Lung (tissue), 12 donors: Measurements from ENCODE around the gene HSD3B7. TPM values are rescaled to one million over a fixed set of nuclear protein-coding genes. Genes with fewer than 3 reads are reported as not detected.

ENCODE experiments used
- ATAC-seq: fragments of 200-7000 bp; cut with Tn5 transposase; one replicate; pipeline ENCODE4 v1.9.1; 2020; ENCODE audit warnings: moderate number of reproducible peaks; ENCODE audit not compliant: insufficient read depth, low FRiP score
- DNase-seq, 3 donors: peaks; one replicate each; pipeline ENCODE4 v3.0.0-alpha.2; 2013 to 2017
- H3K27ac ChIP-seq, 2 donors: one replicate each; pipeline ENCODE4 v1.5.1; 2013; ENCODE audit warnings: mild to moderate bottlenecking in 2 of 2, moderate library complexity in 2 of 2, control low read depth in 1 of 2, inconsistent platforms in 1 of 2, low read depth in 1 of 2, low read length in 1 of 2
- H3K27me3 ChIP-seq, 3 donors: one replicate each; pipeline ENCODE4 v1.5.1; 2013; ENCODE audit warnings: low read length in 2 of 3; ENCODE audit not compliant: control insufficient read depth in 3 of 3, insufficient read depth in 3 of 3
- H3K36me3 ChIP-seq, 4 donors: one replicate each; pipeline ENCODE4 v1.5.1; 2013; ENCODE audit warnings: low read length in 4 of 4, mild to moderate bottlenecking in 1 of 4, moderate library complexity in 1 of 4; ENCODE audit not compliant: control insufficient read depth in 4 of 4, insufficient read depth in 4 of 4
- H3K4me1 ChIP-seq, 5 donors: one replicate each; pipeline ENCODE4 v1.5.1; 2013; ENCODE audit warnings: low read length in 5 of 5, mild to moderate bottlenecking in 2 of 5, moderate library complexity in 1 of 5; ENCODE audit not compliant: control insufficient read depth in 5 of 5, insufficient read depth in 5 of 5
- H3K4me3 ChIP-seq: one replicate; pipeline ENCODE4 v1.5.1; 2013; ENCODE audit warnings: mild to moderate bottlenecking, control low read depth, moderate library complexity
- H3K9ac ChIP-seq, 2 donors: one replicate each; pipeline ENCODE4 v1.5.1; 2013; ENCODE audit warnings: low read length in 2 of 2, control low read depth in 1 of 2; ENCODE audit not compliant: insufficient read depth in 1 of 2
- H3K9me3 ChIP-seq, 4 donors: one replicate each; pipeline ENCODE4 v1.5.1; 2013; ENCODE audit warnings: low read length in 3 of 4, mild to moderate bottlenecking in 1 of 4, moderate library complexity in 1 of 4; ENCODE audit not compliant: control insufficient read depth in 4 of 4, insufficient read depth in 3 of 4
- WGBS, 2 donors: extraction: QIAGEN DNeasy Blood & Tissue Kit; methylation state at CpG; one replicate each; pipeline ENCODE4 v1.1.7; 2013; 5-methylcytosine and 5-hydroxymethylcytosine counted together
- polyA plus RNA-seq, 2 donors: library from polyadenylated mRNA; stranded (reverse); fragments of 200-250 nt; gene quantifications; one replicate each; pipeline ENCODE4 v1.2.1, GENCODE V29; 2013
- total RNA-seq, 2 donors: library from RNA; depleted of rRNA in 1 of 2; stranded (reverse); fragments of >200 nt in 1 of 2; gene quantifications; one replicate each; pipeline ENCODE4 v1.2.1, GENCODE V29; 2014 to 2021
- TF ChIP-seq, protein P1 (sequence below): IDR thresholded peaks from 2 replicates; pipeline ENCODE4 v1.5.1; 2012; ENCODE audit warnings: mild to moderate bottlenecking; ENCODE audit errors: control extremely low read depth, extremely low read depth
- donor health status: control.
- donor health status: control.
- donor health status: Bipolar disorder and iron deficiency.
- donor health status: healthy.
- donor health status: DM: yes; HTN: yes; CAD: no.

HSD3B7 gene
- total and polyA plus RNA-seq, 4 donors: 6.2 to 34.5 (median 20.7) TPM

DNA sequence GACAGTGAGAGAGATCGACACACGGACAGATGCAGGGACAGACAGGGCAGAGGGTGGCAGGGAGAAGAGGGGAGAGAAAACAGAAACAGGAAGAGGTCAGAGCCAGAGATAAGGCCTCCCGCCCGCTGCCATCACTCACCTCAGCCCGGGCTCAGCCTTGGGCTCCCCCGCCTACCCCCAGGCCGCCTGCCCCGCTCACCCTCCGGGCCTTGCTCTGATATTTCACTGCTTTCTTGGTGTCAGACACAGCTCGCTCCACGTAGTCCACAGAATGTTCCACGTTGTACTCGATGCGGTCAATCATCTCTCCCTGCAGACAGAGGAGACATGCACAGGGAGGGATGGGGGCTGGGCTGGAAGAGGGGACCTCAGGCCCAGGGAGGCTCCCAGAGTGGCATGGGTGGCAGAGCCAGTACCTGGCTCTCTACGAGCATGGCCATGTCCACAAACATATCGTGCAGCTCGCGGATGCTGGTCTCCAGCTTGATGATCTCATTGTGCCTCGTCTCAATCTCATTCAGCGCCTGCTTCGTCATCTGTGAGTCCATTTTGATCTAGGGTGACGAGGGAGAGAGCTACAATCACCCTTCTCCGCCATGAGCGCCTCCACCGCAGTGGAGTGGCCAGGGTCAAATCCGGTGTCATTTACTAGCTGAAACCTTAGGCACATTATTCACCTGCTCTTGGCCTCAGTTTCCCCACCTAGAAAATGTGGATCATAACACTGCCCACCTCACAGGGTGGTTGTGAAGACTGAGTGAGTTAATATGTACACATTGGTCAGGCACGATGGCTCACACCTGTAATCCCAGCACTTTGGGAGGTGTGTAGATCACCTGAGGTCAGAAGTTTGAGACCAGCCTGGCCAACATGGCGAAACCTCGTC lies 8.2 kb downstream of the HSD3B7 start:
- no peak overlapping the region for H3K9ac ChIP-seq
- H3K9me3 ChIP-seq: no peaks in the 10 kb centered on the region
- ATAC-seq (no peak), DNase-seq (no peak)
- peaks cover 0 to 18% (median 6%) of the 10 kb centered on the region in 3 donors for H3K27me3 ChIP-seq
- WGBS, 2 donors: 66 to 68% methylated on average over 29 of the region's 29 CpGs
- no peak overlapping the region for H3K4me3 ChIP-seq
- no peak overlapping the region for H3K27ac ChIP-seq
- TF ChIP-seq, protein P1, sequence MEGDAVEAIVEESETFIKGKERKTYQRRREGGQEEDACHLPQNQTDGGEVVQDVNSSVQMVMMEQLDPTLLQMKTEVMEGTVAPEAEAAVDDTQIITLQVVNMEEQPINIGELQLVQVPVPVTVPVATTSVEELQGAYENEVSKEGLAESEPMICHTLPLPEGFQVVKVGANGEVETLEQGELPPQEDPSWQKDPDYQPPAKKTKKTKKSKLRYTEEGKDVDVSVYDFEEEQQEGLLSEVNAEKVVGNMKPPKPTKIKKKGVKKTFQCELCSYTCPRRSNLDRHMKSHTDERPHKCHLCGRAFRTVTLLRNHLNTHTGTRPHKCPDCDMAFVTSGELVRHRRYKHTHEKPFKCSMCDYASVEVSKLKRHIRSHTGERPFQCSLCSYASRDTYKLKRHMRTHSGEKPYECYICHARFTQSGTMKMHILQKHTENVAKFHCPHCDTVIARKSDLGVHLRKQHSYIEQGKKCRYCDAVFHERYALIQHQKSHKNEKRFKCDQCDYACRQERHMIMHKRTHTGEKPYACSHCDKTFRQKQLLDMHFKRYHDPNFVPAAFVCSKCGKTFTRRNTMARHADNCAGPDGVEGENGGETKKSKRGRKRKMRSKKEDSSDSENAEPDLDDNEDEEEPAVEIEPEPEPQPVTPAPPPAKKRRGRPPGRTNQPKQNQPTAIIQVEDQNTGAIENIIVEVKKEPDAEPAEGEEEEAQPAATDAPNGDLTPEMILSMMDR: no peak
- H3K4me1 ChIP-seq: peaks cover 0 to 5% (median 4%) of the 10 kb centered on the region in 5 donors
- H3K36me3 ChIP-seq: no peaks in the 10 kb centered on the region

GRCh38 chr16:30995927-30996323 lies 10.9 kb downstream of the HSD3B7 start:
- DNase-seq: no peak
- Histone ChIP-seq H3K9me3 (no peaks in the 10 kb centered on the region), H3K27ac (no peak overlapping the region), H3K4me1 (peaks cover 0 to 5% (median 4%) of the 10 kb centered on the region in 5 donors), H3K27me3 (peaks cover 0 to 23% (median 6%) of the 10 kb centered on the region in 3 donors), H3K36me3 (no peaks in the 10 kb centered on the region), H3K4me3 (no peak overlapping the region), H3K9ac (no peak overlapping the region)
- TF ChIP-seq, protein P1: no peak
- ATAC-seq: no peak
- WGBS, 2 donors: 86 to 93% methylated on average over 11 of the region's 11 CpGs

GRCh38 chr16:30996324-30996984 lies 11.4 kb downstream of the HSD3B7 start:
- Histone ChIP-seq H3K27me3 (peaks cover 0 to 23% (median 6%) of the 10 kb centered on the region in 3 donors), H3K4me3 (peak overlapping the region; percentile 18), H3K27ac (no peak overlapping the region), H3K36me3 (no peaks in the 10 kb centered on the region), H3K9ac (peak overlapping the region in 1 of 2 donors; percentile 23), H3K9me3 (no peaks in the 10 kb centered on the region), H3K4me1 (peaks cover 0 to 5% (median 4%) of the 10 kb centered on the region in 5 donors)
- ATAC-seq (no peak), DNase-seq (no peak)
- TF ChIP-seq, protein P1: no peak
- WGBS, 2 donors: 29 to 40% methylated on average over 23 of the region's 23 CpGs
